T1000 (cell line): Measurements from ENCODE around the gene OSBPL3.
A peak's percentile ranks its signal among the peaks of the same experiment; 100 is the strongest.
"Not testable (repeated sequence)": the region's sequence is repeated elsewhere in the genome, so short reads cannot be mapped to it uniquely, and the experiment has no call there.

Experiments
- DNase-seq: peaks from one replicate; lab custom pipeline; 2025; ENCODE audit warnings: mixed read lengths; lab: John Stamatoyannopoulos, UW

OSBPL3 gene

GRCh38 chr7:24917510-24918239 lies 62.3 kb downstream of the OSBPL3 start:
- no peak for DNase-seq

- DNase-seq: no peak
Observed at GRCh38 chr7:24916463-24917040, 63.4 kb downstream of the OSBPL3 start.

DNA sequence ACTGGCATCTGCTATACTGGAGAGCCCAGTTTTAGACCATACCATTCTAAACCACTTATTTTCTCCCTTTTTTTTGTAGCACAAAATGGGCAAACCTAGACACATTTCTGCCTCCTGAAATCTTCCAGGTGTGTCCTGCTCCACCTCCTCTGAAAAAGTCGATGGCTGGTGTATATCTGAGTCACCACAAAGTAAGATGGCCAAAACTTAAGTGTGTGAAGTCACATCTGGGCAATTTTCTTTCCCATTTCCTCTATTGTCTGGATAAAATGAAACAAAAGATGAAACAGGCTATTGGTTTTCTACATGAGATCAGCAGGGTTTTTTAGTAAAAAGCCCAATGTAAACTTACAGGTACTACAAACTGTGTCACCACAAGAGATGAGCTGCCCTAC lies 65.5 kb downstream of the OSBPL3 start:
- DNase-seq: no peak

DNA sequence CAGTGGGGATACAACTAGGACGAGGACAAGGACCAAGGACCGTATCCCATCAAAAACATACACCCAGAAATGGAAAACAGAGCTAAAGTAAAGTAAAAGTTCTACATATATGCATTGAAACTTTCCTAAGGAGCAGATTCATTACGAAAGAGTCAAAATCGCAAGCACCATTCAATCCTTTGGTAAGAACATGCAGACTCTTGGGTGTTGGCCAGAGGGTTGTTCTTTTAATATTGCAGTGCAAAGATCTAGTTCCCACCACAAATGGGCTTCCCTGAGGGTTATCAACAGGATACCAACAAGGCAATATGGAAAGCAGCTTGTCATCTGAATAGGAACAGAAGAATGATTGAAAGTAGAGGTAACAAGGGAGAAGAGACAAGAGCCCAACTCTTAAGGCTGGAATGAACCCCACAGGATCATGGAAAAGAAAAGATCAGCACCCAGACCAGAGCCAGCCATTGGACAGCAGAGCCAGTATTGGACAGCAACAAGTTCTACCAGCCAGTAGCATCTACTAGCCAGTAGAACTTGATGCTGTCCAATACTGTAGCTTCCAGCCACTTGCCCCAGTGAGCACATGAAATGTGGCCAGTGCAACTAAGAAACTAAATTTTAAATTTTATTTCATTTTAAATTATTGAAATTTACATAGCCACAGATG lies 66.0 kb downstream of the OSBPL3 start:
- no peak for DNase-seq

GRCh38 chr7:24912874-24913514 lies 67.0 kb downstream of the OSBPL3 start:
- DNase-seq: no peak

DNA sequence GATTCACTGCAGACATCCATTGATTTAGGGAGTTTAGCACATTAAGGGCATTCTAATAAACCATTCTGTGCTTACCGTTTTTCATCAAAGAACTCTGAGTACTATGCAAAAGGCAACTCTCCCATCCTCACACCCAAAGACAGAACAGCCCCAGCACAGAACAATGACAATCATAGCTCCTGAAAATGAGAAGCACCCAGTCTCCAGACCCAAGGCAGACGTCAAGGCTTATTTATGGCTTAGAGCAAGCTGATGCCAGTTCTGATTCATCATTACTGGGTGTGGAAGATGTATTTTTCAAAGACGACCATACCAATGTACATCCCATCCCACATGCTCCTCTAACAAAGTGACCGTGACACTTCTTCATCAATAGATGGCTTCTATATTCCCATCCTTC lies 67.6 kb downstream of the OSBPL3 start:
- no peak for DNase-seq

DNA sequence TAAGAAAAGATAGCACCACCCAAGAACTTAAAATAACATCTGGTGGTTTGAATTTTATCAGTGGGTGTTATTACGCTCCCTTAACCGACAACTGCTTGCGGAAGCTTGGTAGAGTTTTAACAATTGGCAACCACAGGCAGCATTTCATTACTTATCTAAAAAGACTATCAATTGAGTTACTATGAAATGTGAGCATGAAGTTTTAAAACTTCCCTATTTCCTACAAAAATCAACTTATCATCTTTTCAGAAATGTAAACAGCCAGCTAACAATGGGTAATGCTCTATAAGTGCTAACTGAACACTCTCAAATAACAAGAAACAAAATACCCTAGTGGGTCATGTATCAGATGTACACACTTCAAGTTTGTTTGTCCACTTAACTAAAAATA lies 68.8 kb downstream of the OSBPL3 start:
- no peak for DNase-seq

DNA sequence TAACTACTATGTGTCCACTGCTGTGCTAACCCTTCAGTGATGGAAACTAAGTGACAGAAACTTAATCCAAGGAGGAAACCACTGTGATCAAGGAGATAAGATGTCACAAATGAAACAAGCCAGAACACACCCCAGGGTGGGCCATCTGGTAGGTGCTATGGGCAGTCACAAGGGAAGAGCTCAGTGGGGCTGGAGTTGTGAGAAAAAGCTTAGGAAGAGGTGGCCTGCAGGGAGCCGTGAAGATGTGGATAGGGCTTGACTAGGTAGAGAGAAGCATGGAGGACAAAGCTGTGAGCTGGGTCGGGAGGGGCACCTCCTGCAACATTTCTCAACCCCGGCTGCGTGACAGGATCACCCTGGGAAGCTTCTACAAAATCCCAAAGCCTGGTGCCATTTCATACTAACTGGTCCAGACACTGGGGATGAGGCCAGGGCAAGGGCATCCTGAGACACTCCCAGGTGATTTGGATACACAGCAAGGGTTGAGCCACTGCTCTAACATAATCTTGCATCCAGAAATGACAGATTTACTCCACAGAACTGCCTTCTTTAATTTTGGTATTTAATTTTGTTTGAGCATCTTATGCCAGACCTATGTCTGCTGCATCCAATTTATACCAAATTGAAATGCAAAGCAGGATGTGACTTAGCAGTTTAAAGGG lies 69.3 kb downstream of the OSBPL3 start:
- DNase-seq: no peak

DNA sequence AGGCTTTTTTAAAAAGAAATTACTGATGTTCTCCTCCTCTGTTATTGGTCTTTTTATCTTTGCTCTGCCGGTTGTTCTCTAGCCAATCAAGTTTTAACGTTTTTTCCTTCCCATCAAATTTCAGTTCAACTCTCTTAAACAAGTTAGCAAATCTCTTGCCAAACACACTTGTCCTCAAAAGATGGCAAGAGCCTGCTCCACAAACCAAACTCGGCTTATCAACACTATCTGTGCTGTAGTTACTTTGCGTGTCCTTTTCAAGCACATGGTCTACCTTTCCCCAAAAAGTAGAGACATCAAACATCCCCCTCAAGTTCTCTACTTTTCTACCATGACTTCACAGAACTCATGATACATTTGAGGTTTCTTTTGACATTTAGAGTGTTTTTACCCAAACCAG lies 71.3 kb downstream of the OSBPL3 start:
- no peak for DNase-seq

- DNase-seq: no peak
Observed at GRCh38 chr7:24908166-24908565, 71.8 kb downstream of the OSBPL3 start.

GRCh38 chr7:24907311-24907886 lies 72.6 kb downstream of the OSBPL3 start:
- DNase-seq: no peak

DNA sequence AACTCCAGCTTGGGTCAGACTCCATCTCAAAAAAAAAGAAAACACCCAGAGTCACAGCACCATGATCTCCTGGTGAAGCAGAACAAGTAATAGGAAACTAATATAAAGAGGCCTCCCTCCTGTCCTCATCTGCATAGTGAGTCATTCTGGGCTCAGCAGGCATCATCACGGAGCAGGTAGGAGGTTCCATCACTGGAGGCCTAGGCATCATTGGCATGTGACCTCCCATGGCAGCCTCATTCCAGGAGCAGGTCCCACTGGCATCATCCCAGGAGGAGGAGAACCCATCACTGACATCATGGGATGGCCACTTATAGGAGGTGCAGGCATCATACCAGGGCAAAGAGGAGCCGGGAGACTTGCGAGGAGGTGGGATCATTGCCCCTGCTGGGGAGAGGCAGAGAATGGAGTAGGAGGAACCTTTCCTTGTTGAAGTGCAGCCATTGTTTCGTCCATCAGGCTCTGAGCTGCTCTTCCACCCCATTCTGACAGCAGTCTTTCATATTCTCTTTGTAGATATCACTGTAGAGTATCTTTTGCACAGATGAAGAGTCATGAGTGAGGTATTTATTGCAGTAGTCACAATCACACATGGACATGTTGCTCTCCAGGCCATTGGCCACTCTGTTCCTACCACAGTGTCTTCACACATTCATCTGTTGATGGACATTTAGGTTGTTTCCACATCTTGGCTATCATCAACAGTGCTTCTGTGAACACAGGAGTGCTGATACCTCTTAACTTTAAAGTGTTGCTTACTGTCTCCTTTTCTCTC lies 73.8 kb downstream of the OSBPL3 start:
- DNase-seq: peak; percentile 51

- not testable (repeated sequence) for DNase-seq
Observed at GRCh38 chr7:24903992-24904391, 76.0 kb downstream of the OSBPL3 start.

DNA sequence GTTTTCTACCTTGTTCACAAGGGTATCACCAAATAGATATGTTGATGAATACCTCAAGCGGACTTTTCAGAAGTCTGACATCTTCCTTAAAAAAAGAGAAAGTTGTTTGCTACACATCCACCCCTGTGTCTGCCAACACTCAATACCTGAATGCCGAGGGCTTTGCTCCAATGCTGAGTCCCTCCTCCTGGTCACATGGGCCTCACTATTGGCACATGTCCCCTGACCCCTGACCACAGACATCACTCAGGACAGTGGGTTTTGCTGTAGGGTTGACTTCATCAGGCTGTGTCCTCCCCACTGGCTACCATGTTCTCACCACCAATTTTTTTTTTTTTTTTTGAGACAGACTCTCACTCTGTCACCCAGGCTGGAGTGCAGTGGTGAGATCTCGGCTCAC lies 76.4 kb downstream of the OSBPL3 start:
- DNase-seq: no peak

- DNase-seq: no peak
Observed at GRCh38 chr7:24902931-24903330, 77.0 kb downstream of the OSBPL3 start.

DNA sequence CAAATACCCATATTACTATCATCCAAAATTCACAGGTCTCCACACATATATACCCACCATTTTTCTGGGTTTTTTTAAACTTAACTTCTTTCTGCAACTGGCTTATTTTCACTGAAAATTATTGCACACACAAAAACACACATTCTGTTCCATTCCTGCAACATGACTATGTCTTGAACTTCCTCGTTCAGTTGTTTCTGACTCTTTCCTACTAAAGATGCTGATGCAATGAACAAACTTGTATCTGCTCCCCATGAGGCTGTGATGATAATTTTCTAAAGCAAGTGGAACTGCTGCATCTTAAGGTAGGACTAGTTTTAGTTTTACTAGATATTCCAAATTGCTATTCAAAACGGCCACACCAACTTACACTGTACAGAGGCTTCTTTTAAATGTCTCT lies 77.7 kb downstream of the OSBPL3 start:
- no peak for DNase-seq

DNA sequence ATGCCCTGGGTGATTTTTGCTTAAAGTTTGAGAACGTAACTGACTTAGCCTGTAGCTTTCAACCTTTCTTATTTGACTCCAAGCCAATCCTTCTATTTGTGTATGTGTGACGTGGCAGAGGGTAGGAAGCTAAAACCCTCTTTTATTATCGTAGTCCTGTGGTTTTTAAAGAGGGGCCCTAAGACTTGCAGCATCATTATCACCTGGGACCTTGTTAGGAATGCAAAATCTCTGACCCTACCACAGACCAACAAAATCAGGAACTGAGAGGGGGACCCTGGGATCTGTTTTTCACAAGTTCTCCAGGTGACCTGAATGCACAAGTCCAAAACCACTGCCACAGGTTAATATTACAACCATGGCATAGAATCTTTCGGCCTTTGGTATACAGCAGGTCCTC lies 80.1 kb downstream of the OSBPL3 start:
- no peak for DNase-seq

DNA sequence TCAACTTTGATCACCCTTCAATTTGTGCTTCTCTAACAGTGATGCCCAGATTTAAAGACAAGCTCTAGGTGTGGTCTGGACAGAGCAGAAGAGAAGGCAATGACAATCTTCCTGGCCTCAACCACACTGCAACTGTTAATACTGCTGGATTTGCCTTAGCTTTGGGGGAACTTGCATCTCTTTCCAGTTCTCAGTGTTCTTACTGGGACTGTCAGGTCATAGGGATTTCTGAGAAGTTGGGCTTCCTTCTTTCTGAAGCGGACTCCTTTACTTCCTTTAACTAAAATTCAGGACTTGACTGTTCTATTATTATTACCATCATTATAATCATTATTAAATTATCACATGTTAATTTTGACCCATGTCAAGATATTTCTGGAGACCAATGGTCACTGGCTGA lies 80.8 kb downstream of the OSBPL3 start:
- no peak for DNase-seq

DNA sequence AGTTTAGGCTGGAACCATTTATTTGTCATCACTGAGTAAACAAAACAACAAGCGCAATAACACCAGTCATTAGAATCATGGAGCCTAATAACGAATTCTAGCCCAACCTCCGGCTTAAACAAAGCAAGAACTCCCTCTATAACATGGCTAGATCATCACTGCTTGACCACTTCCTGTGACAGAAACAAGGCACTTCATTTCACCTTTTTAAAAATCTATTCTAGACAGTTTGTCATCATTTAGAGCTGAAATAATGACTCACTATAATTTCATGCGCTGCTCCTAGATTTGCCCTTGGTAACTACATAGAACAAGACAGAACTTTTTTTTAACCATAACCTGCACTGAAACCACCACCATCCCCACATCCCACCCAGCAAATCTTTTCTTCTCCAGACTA lies 81.3 kb downstream of the OSBPL3 start:
- no peak for DNase-seq

GRCh38 chr7:24896031-24896501 lies 83.9 kb downstream of the OSBPL3 start:
- no peak for DNase-seq
